ENCODE results near the gene TIMD4. TPM values are rescaled to one million over a fixed set of nuclear protein-coding genes. Genes with fewer than 3 reads are reported as not detected.
"Not testable (repeated sequence)": the region's sequence is repeated elsewhere in the genome, so short reads cannot be mapped to it uniquely, and the experiment has no call there.

Gene TIMD4
- polyA plus RNA-seq, result under 1 TPM in 1 of 2 donors, not detected in 1; 0.04 TPM

DNA sequence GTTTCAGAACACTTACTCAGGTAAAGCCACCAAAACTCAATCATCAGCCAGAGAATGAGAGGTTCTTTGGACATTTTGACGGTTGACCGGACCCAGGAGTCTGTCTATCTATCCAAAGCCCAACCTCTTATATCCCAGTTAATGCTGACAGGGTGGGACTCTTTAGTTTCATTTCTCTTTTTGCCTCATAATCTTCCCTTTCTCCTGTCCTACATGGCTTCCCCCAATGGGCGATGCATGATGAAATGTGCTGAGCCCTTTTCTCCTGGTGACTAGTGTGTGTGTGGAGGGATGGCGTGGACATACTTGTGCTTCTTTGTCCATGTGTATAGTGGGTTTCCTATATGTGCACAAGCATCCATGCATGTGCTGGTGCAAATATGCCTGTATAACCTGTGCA is at the start of gene TIMD4:
Gene TIMD4, minus strand, starts transcription at position 102 of the 400 bp plus-strand sequence. Its CDS starts 28 bp downstream, at position 74.
- no peaks in the 10 kb centered on the region for H3K4me1 ChIP-seq (ENCODE audit: control insufficient read depth in 2 of 2, insufficient read depth in 2 of 2, low read length in 1 of 2)
- H3K4me3 ChIP-seq (ENCODE audit: low read depth in 1 of 2, low read length in 2 of 2), result no peak within 1 kb of the TSS
- H3K36me3 ChIP-seq (ENCODE audit: control insufficient read depth in 2 of 2, insufficient read depth in 2 of 2, low read length in 1 of 2), result no peaks in the 10 kb centered on the region
- H3K9me3 ChIP-seq (ENCODE audit: control insufficient read depth in 2 of 2, insufficient read depth in 1 of 2, low read depth in 1 of 2, low read length in 1 of 2), result no peaks in the 10 kb centered on the region
- 89 to 91% methylated on average over 4 of the region's 4 CpGs for WGBS, 2 donors
- no peaks in the 10 kb centered on the region for H3K27me3 ChIP-seq (ENCODE audit: control insufficient read depth in 1 of 2, insufficient read depth in 2 of 2, low read length in 2 of 2)
- H3K27ac ChIP-seq (ENCODE audit: low read depth in 2 of 2, low read length in 1 of 2), result no peak within 1 kb of the TSS

DNA sequence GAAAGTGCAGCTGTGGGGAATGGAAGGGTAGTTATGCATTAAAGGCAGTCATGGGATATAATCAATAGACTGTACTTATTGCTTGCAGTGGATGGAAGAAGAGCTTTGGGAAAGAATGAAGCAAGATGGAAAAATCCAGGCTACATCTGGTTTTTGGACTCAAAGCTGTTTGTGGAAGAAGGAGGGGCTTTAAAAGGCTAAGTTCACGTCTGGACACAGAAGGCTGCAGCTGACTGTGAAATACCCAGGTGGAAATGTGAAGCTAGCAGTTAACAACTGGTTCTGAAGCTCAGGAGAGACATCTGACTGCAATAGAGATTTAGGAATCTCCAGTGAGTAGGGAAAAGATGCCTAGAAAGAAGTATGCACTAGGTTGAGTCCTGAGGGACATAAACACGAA is 43.2 kb upstream of the TIMD4 start:
- H3K4me1 ChIP-seq (ENCODE audit: control insufficient read depth in 2 of 2, insufficient read depth in 2 of 2, low read length in 1 of 2), result no peaks in the 10 kb centered on the region
- peaks cover 0 to 2% of the 10 kb centered on the region in 2 donors for H3K9me3 ChIP-seq (ENCODE audit: control insufficient read depth in 2 of 2, insufficient read depth in 1 of 2, low read depth in 1 of 2, low read length in 1 of 2)
- H3K4me3 ChIP-seq (ENCODE audit: low read depth in 1 of 2, low read length in 2 of 2), result no peak overlapping the region
- H3K36me3 ChIP-seq (ENCODE audit: control insufficient read depth in 2 of 2, insufficient read depth in 2 of 2, low read length in 1 of 2), result no peaks in the 10 kb centered on the region
- no peak overlapping the region for H3K27ac ChIP-seq (ENCODE audit: low read depth in 2 of 2, low read length in 1 of 2)
- no peaks in the 10 kb centered on the region for H3K27me3 ChIP-seq (ENCODE audit: control insufficient read depth in 1 of 2, insufficient read depth in 2 of 2, low read length in 2 of 2)
- 46 to 73% methylated on average over 2 of the region's 2 CpGs for WGBS, 2 donors

DNA sequence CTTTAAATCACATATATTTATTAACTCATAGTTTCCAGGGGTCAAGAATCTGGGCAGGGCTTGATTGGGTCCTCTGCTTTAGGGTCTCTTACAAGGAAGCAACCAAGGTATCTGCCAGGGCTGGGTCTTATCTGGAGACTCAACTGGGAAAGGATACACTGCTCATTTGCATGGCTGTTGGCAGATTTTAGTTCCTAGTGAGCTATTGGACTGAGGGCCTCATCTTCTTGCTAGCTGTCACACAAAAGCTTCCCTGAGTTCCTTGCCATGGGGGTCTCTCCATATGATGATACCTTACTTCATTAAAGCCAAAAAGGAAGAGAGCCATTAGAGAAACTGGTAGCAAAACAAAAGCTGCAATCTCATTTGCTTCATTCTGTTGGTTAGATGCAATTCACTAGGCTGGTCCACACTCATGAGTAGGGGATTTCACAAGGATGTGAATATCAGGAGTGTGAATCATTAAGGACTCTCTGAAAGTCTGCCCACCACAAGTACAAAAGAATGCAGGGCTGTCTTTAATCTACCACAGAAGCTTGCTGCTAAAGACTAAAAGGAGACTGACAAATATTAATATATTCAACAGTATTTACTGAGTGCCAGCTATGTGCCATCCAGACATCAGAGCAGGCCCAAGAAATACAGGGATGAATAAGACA is 42.0 kb upstream of the TIMD4 start:
- Histone ChIP-seq H3K4me3 (ENCODE audit: low read depth in 1 of 2, low read length in 2 of 2) (no peak overlapping the region), H3K36me3 (ENCODE audit: control insufficient read depth in 2 of 2, insufficient read depth in 2 of 2, low read length in 1 of 2) (no peaks in the 10 kb centered on the region), H3K9me3 (ENCODE audit: control insufficient read depth in 2 of 2, insufficient read depth in 1 of 2, low read depth in 1 of 2, low read length in 1 of 2) (peaks cover 0 to 2% of the 10 kb centered on the region in 2 donors), H3K4me1 (ENCODE audit: control insufficient read depth in 2 of 2, insufficient read depth in 2 of 2, low read length in 1 of 2) (no peaks in the 10 kb centered on the region), H3K27ac (ENCODE audit: low read depth in 2 of 2, low read length in 1 of 2) (no peak overlapping the region), H3K27me3 (ENCODE audit: control insufficient read depth in 1 of 2, insufficient read depth in 2 of 2, low read length in 2 of 2) (no peaks in the 10 kb centered on the region)

DNA sequence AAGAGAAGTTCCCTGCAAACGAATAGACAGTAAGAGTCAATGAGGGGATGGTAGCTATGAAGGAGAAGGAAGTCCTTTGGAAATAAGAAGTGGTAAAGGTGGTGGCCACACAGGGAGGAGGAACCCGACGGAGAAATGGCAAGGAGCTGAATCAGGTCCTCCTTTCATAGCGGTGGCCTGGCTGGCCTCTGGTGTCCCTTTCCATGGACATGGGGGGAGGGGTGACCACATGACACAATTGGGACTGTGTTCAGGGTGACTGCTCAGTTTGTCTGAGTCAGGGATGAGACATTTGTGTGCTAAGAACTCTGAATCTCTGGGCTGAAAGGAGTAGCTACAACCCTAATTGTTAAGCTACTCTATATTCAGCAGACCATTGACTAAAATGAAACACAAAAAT is 28.7 kb upstream of the TIMD4 start:
- Histone ChIP-seq H3K36me3 (ENCODE audit: control insufficient read depth in 2 of 2, insufficient read depth in 2 of 2, low read length in 1 of 2) (no peaks in the 10 kb centered on the region), H3K27me3 (ENCODE audit: control insufficient read depth in 1 of 2, insufficient read depth in 2 of 2, low read length in 2 of 2) (no peaks in the 10 kb centered on the region), H3K9me3 (ENCODE audit: control insufficient read depth in 2 of 2, insufficient read depth in 1 of 2, low read depth in 1 of 2, low read length in 1 of 2) (no peaks in the 10 kb centered on the region), H3K4me1 (ENCODE audit: control insufficient read depth in 2 of 2, insufficient read depth in 2 of 2, low read length in 1 of 2) (no peaks in the 10 kb centered on the region), H3K27ac (ENCODE audit: low read depth in 2 of 2, low read length in 1 of 2) (no peak overlapping the region), H3K4me3 (ENCODE audit: low read depth in 1 of 2, low read length in 2 of 2) (no peak overlapping the region)
- 80 to 84% methylated on average over 4 of the region's 4 CpGs for WGBS, 2 donors

DNA sequence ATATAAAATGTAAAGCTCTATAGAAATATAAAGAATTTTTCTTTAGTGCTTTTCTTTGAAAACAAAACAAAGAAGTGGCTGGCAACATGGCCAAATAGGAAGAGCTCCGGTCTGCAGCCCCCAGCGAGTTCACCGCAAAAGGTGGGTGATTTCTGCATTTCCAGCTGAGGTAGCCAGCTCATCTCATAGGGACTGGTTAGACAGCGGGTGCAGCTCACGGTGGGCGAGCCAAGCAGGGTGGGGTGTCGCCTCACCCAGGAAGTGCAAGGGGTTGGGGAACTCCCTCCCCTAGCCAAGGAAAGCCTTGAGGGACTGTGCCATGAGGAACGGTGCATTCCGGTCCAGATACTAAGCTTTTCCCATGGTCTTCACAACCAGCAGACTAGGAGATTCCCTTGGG is 21.0 kb upstream of the TIMD4 start:
- WGBS, 2 donors, result 90 to 91% methylated on average over 9 of the region's 9 CpGs
- no peak overlapping the region for H3K4me3 ChIP-seq (ENCODE audit: low read depth in 1 of 2, low read length in 2 of 2)

DNA sequence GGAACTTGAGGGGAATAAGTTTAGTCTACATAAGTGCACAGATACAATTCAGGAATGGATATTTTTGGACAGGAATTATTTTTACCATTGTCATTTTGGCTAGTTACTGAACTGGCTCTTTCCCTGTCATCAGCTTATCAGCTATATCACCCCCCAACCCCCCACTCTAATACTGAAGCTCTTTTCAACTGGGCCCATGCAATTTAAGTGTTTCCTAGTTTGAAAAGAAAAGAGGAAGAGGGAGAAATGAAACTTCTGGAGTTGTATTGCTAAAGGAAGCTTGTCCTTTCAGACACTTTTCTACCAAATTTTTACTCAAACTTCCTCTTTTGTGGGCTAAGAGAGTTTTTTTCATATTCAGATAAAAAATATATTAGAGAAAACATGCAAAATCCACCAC is 18.5 kb upstream of the TIMD4 start:
- H3K27ac ChIP-seq (ENCODE audit: low read depth in 2 of 2, low read length in 1 of 2), result no peak overlapping the region
- H3K36me3 ChIP-seq (ENCODE audit: control insufficient read depth in 2 of 2, insufficient read depth in 2 of 2, low read length in 1 of 2), result no peaks in the 10 kb centered on the region
- no peaks in the 10 kb centered on the region for H3K9me3 ChIP-seq (ENCODE audit: control insufficient read depth in 2 of 2, insufficient read depth in 1 of 2, low read depth in 1 of 2, low read length in 1 of 2)
- no peaks in the 10 kb centered on the region for H3K27me3 ChIP-seq (ENCODE audit: control insufficient read depth in 1 of 2, insufficient read depth in 2 of 2, low read length in 2 of 2)
- H3K4me1 ChIP-seq (ENCODE audit: control insufficient read depth in 2 of 2, insufficient read depth in 2 of 2, low read length in 1 of 2), result no peaks in the 10 kb centered on the region
- no peak overlapping the region for H3K4me3 ChIP-seq (ENCODE audit: low read depth in 1 of 2, low read length in 2 of 2)

More for the DNA sequence above, 21.0 kb upstream of the TIMD4 start:
- Histone ChIP-seq H3K4me1 (ENCODE audit: control insufficient read depth in 2 of 2, insufficient read depth in 2 of 2, low read length in 1 of 2) (no peaks in the 10 kb centered on the region), H3K9me3 (ENCODE audit: control insufficient read depth in 2 of 2, insufficient read depth in 1 of 2, low read depth in 1 of 2, low read length in 1 of 2) (no peaks in the 10 kb centered on the region), H3K36me3 (ENCODE audit: control insufficient read depth in 2 of 2, insufficient read depth in 2 of 2, low read length in 1 of 2) (no peaks in the 10 kb centered on the region), H3K27me3 (ENCODE audit: control insufficient read depth in 1 of 2, insufficient read depth in 2 of 2, low read length in 2 of 2) (no peaks in the 10 kb centered on the region), H3K27ac (ENCODE audit: low read depth in 2 of 2, low read length in 1 of 2) (no peak overlapping the region)

DNA sequence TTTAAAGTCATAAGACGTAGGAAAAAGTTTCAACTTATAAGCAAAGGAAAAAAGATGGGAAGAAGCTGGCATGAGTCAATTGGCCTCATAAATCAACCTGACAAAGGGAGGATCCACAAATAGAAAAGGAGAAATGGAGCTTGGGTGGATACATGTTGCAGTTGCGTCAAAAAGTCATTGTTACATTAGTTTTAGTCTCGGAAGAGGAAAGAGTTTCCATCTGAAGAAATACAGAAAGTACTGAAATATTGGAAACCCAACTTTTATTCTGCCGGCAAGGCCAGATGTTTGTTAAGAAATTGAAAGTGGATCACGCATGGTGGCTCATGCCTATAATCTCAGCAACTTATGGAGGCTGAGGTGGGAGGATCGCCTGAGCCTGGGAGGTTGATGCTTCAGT is 11.3 kb upstream of the TIMD4 start:
- no peaks in the 10 kb centered on the region for H3K36me3 ChIP-seq (ENCODE audit: control insufficient read depth in 2 of 2, insufficient read depth in 2 of 2, low read length in 1 of 2)
- WGBS, 2 donors, result 74 to 80% methylated on average over 6 of the region's 6 CpGs
- peaks cover 0 to 2% of the 10 kb centered on the region in 2 donors for H3K9me3 ChIP-seq (ENCODE audit: control insufficient read depth in 2 of 2, insufficient read depth in 1 of 2, low read depth in 1 of 2, low read length in 1 of 2)
- no peaks in the 10 kb centered on the region for H3K27me3 ChIP-seq (ENCODE audit: control insufficient read depth in 1 of 2, insufficient read depth in 2 of 2, low read length in 2 of 2)
- no peak overlapping the region for H3K4me3 ChIP-seq (ENCODE audit: low read depth in 1 of 2, low read length in 2 of 2)
- no peak overlapping the region for H3K27ac ChIP-seq (ENCODE audit: low read depth in 2 of 2, low read length in 1 of 2)
- no peaks in the 10 kb centered on the region for H3K4me1 ChIP-seq (ENCODE audit: control insufficient read depth in 2 of 2, insufficient read depth in 2 of 2, low read length in 1 of 2)

DNA sequence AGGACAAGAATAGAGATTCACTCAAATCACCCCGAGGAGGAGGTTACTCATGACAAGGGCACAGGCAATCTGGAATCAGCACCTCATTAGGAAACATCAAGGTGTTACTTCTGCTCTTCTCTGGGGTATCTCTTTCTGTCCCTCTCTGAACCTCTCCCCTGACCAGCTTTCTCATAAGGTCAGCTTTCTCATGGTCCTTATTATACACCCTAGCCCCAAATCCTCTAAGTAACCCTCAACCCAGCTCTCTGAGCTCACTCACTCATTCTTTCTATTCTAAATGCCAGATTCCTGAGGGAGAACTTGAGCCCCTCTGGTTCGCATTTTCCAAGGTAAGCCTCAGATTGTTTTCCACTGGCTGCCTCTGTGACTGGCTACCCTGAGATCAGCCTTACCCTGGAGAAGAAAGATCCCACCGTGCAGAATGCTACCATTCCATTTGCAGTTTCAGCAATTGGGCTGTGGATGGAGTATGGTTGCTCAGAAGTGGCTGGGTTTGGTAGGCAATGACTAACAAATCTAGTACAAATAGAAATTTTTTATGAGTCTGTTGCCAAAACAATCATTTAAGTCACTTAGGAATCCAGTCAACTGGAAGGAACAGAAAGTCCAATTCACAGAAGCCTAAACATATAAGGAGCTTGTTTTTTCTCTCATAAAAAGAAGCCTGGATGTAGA is 9.0 kb upstream of the TIMD4 start:
- Histone ChIP-seq H3K27me3 (ENCODE audit: control insufficient read depth in 1 of 2, insufficient read depth in 2 of 2, low read length in 2 of 2) (no peaks in the 10 kb centered on the region), H3K9me3 (ENCODE audit: control insufficient read depth in 2 of 2, insufficient read depth in 1 of 2, low read depth in 1 of 2, low read length in 1 of 2) (peaks cover 0 to 2% of the 10 kb centered on the region in 2 donors), H3K27ac (ENCODE audit: low read depth in 2 of 2, low read length in 1 of 2) (no peak overlapping the region), H3K4me1 (ENCODE audit: control insufficient read depth in 2 of 2, insufficient read depth in 2 of 2, low read length in 1 of 2) (no peaks in the 10 kb centered on the region), H3K4me3 (ENCODE audit: low read depth in 1 of 2, low read length in 2 of 2) (no peak overlapping the region), H3K36me3 (ENCODE audit: control insufficient read depth in 2 of 2, insufficient read depth in 2 of 2, low read length in 1 of 2) (no peaks in the 10 kb centered on the region)
- 76 to 84% methylated on average over 3 of the region's 3 CpGs for WGBS, 2 donors

DNA sequence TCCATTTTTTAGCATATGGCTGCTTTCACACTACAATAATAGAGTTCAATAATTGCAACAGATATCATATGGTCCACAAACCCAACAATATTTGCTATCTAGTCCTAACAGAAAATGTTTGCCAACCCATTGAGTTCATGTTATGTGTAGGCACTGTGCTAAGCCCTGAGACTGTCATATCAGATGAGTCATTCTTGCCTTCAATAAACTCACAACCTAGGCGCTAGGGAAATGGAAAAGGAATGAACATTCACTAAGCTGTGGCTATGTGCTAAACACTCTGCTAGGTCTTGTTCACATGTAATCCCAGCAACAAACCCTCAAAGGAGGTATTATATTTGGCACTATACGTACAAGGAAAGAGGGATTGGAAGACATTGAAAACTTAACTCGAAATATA is 8.4 kb upstream of the TIMD4 start:
- 77 to 84% methylated on average over 3 of the region's 3 CpGs for WGBS, 2 donors
- Histone ChIP-seq H3K4me3 (ENCODE audit: low read depth in 1 of 2, low read length in 2 of 2) (no peak overlapping the region), H3K36me3 (ENCODE audit: control insufficient read depth in 2 of 2, insufficient read depth in 2 of 2, low read length in 1 of 2) (no peaks in the 10 kb centered on the region)

DNA sequence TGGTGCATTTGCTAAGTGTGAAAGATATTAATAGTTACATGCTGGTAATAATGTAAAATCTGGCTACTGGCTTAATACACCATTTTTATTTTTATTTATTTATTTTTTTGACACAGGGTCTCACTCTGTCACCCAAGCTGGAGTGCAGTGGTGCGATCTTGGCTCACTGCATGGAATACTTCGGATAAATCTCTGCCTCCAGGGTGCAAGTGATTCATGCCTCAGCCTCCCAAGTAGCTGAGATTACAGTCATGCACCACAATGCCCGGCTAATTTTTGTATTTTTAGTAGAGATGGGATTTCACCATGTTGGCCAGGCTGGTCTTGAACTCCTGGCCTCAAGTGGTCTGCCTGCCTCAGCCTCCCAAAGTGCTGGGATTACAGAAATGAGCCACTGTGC is 4.4 kb upstream of the TIMD4 start:
- H3K36me3 ChIP-seq (ENCODE audit: control insufficient read depth in 2 of 2, insufficient read depth in 2 of 2, low read length in 1 of 2); H3K4me3 ChIP-seq (ENCODE audit: low read depth in 1 of 2, low read length in 2 of 2); H3K27ac ChIP-seq (ENCODE audit: low read depth in 2 of 2, low read length in 1 of 2); H3K4me1 ChIP-seq (ENCODE audit: control insufficient read depth in 2 of 2, insufficient read depth in 2 of 2, low read length in 1 of 2); H3K27me3 ChIP-seq (ENCODE audit: control insufficient read depth in 1 of 2, insufficient read depth in 2 of 2, low read length in 2 of 2); H3K9me3 ChIP-seq (ENCODE audit: control insufficient read depth in 2 of 2, insufficient read depth in 1 of 2, low read depth in 1 of 2, low read length in 1 of 2): not testable (repeated sequence)
- 77 to 85% methylated on average over 3 of the region's 3 CpGs for WGBS, 2 donors

More for the DNA sequence above, 8.4 kb upstream of the TIMD4 start:
- Histone ChIP-seq H3K27ac (ENCODE audit: low read depth in 2 of 2, low read length in 1 of 2) (no peak overlapping the region), H3K9me3 (ENCODE audit: control insufficient read depth in 2 of 2, insufficient read depth in 1 of 2, low read depth in 1 of 2, low read length in 1 of 2) (peaks cover 0 to 2% of the 10 kb centered on the region in 2 donors), H3K4me1 (ENCODE audit: control insufficient read depth in 2 of 2, insufficient read depth in 2 of 2, low read length in 1 of 2) (no peaks in the 10 kb centered on the region), H3K27me3 (ENCODE audit: control insufficient read depth in 1 of 2, insufficient read depth in 2 of 2, low read length in 2 of 2) (no peaks in the 10 kb centered on the region)

All from esophagus (tissue), 2 donors.